Activated naive CD8-positive, alpha-beta T cell treated with anti-CD3 and anti-CD28 coated beads for 36 hours (primary cell): ENCODE measurements around the gene ID1. TPM values are rescaled to one million over a fixed set of nuclear protein-coding genes. Genes with fewer than 3 reads are reported as not detected.
A peak's percentile ranks its signal among the peaks of the same experiment; 100 is the strongest.
"Not testable (repeated sequence)": the region's sequence is repeated elsewhere in the genome, so short reads cannot be mapped to it uniquely, and the experiment has no call there.

Experiments
- DNase-seq: peaks from one replicate; pipeline ENCODE4 v3.0.0; 2021
- H3K27ac Mint-ChIP-seq: one replicate; pipeline ENCODE4 v1.8.0; 2022; ENCODE audit warnings: mild to moderate bottlenecking, moderate library complexity, mixed read lengths
- H3K27me3 Mint-ChIP-seq: one replicate; pipeline ENCODE4 v1.8.0; 2022; ENCODE audit warnings: mild to moderate bottlenecking, mixed read lengths
- H3K36me3 Mint-ChIP-seq: one replicate; pipeline ENCODE4 v1.8.0; 2021; ENCODE audit warnings: mild to moderate bottlenecking, mixed read lengths
- H3K4me1 Mint-ChIP-seq: one replicate; pipeline ENCODE4 v1.8.0; 2021; ENCODE audit warnings: mixed read lengths
- H3K4me3 Mint-ChIP-seq: one replicate; pipeline ENCODE4 v1.8.0; 2022; ENCODE audit warnings: mild to moderate bottlenecking, moderate library complexity, mixed read lengths
- H3K9me3 Mint-ChIP-seq: one replicate; pipeline ENCODE4 v1.8.0; 2022; ENCODE audit warnings: mixed read lengths
- total RNA-seq, 2 experiments: library from RNA; stranded (reverse); gene quantifications; one replicate each; pipeline ENCODE4 v1.2.3, GENCODE V29; 2021

ID1 gene
- total RNA-seq, 2 experiments from 2014 or later, result 0.36 to 0.37 TPM

- Mint-ChIP-seq H3K9me3 (no peaks in the 10 kb centered on the region), H3K4me1 (peaks cover 27% of the 10 kb centered on the region), H3K27ac (no peak overlapping the region), H3K27me3 (peaks cover 84% of the 10 kb centered on the region), H3K36me3 (no peaks in the 10 kb centered on the region), H3K4me3 (peak overlapping the region; percentile 86)
- DNase-seq, result no peak
Measured at GRCh38 chr20:31604567-31605030, 490 bp upstream of the ID1 start.

GRCh38 chr20:31605902-31606803, 1.1 kb downstream of the ID1 start:
- Mint-ChIP-seq H3K27ac (no peak overlapping the region), H3K9me3 (no peaks in the 10 kb centered on the region), H3K36me3 (no peaks in the 10 kb centered on the region), H3K27me3 (peaks cover 86% of the 10 kb centered on the region), H3K4me1 (peaks cover 27% of the 10 kb centered on the region), H3K4me3 (peak overlapping the region; percentile 86)
- no peak for DNase-seq

GRCh38 chr20:31606804-31607639, 1.9 kb downstream of the ID1 start:
- no peak for DNase-seq
- no peak overlapping the region for H3K4me3 Mint-ChIP-seq
- H3K36me3 Mint-ChIP-seq, result no peaks in the 10 kb centered on the region
- no peaks in the 10 kb centered on the region for H3K9me3 Mint-ChIP-seq
- H3K27ac Mint-ChIP-seq, result no peak overlapping the region
- peaks cover 27% of the 10 kb centered on the region for H3K4me1 Mint-ChIP-seq
- peaks cover 92% of the 10 kb centered on the region for H3K27me3 Mint-ChIP-seq

GRCh38 chr20:31607640-31608250, 2.7 kb downstream of the ID1 start:
- Mint-ChIP-seq H3K9me3 (no peaks in the 10 kb centered on the region), H3K36me3 (no peaks in the 10 kb centered on the region), H3K27ac (no peak overlapping the region), H3K27me3 (peaks cover 85% of the 10 kb centered on the region), H3K4me1 (peaks cover 25% of the 10 kb centered on the region), H3K4me3 (no peak overlapping the region)
- no peak for DNase-seq

- Mint-ChIP-seq H3K4me3 (no peak overlapping the region), H3K4me1 (peaks cover 25% of the 10 kb centered on the region), H3K27ac (no peak overlapping the region), H3K9me3 (no peaks in the 10 kb centered on the region), H3K36me3 (no peaks in the 10 kb centered on the region), H3K27me3 (peaks cover 78% of the 10 kb centered on the region)
- DNase-seq, result no peak
Measured at GRCh38 chr20:31608251-31608945, 3.3 kb downstream of the ID1 start.

GRCh38 chr20:31612271-31612640, 7.2 kb downstream of the ID1 start:
- not testable (repeated sequence) for H3K9me3 Mint-ChIP-seq, H3K36me3 Mint-ChIP-seq, H3K4me1 Mint-ChIP-seq, DNase-seq, H3K4me3 Mint-ChIP-seq, H3K27ac Mint-ChIP-seq
- peaks cover 40% of the 10 kb centered on the region for H3K27me3 Mint-ChIP-seq

GRCh38 chr20:31615416-31615815, 10.3 kb downstream of the ID1 start:
- H3K4me1 Mint-ChIP-seq, result peaks cover 6% of the 10 kb centered on the region
- H3K9me3 Mint-ChIP-seq, result no peaks in the 10 kb centered on the region
- H3K27ac Mint-ChIP-seq, result no peak overlapping the region
- H3K36me3 Mint-ChIP-seq, result no peaks in the 10 kb centered on the region
- peaks cover 12% of the 10 kb centered on the region for H3K27me3 Mint-ChIP-seq
- no peak overlapping the region for H3K4me3 Mint-ChIP-seq
- no peak for DNase-seq

GRCh38 chr20:31617432-31618104, 12.5 kb downstream of the ID1 start:
- Mint-ChIP-seq H3K4me1 (peaks cover 6% of the 10 kb centered on the region), H3K27ac (no peak overlapping the region), H3K27me3 (no peaks in the 10 kb centered on the region), H3K4me3 (no peak overlapping the region), H3K9me3 (no peaks in the 10 kb centered on the region), H3K36me3 (no peaks in the 10 kb centered on the region)
- DNase-seq, result no peak

GRCh38 chr20:31620246-31620645, 15.2 kb downstream of the ID1 start:
- Mint-ChIP-seq H3K4me1 (peaks cover 4% of the 10 kb centered on the region), H3K36me3 (no peaks in the 10 kb centered on the region), H3K4me3 (no peak overlapping the region), H3K27me3 (no peaks in the 10 kb centered on the region), H3K9me3 (no peaks in the 10 kb centered on the region), H3K27ac (no peak overlapping the region)
- DNase-seq, result no peak

GRCh38 chr20:31623123-31623505, 18.0 kb downstream of the ID1 start:
- not testable (repeated sequence) for H3K27me3 Mint-ChIP-seq, H3K4me1 Mint-ChIP-seq, H3K4me3 Mint-ChIP-seq, H3K27ac Mint-ChIP-seq, H3K36me3 Mint-ChIP-seq, DNase-seq, H3K9me3 Mint-ChIP-seq

GRCh38 chr20:31626534-31626933, 21.4 kb downstream of the ID1 start:
- not testable (repeated sequence) for H3K4me3 Mint-ChIP-seq, H3K9me3 Mint-ChIP-seq, H3K27me3 Mint-ChIP-seq, DNase-seq, H3K27ac Mint-ChIP-seq, H3K36me3 Mint-ChIP-seq, H3K4me1 Mint-ChIP-seq

GRCh38 chr20:31628057-31628456, 23.0 kb downstream of the ID1 start:
- H3K4me3 Mint-ChIP-seq, H3K27ac Mint-ChIP-seq, H3K27me3 Mint-ChIP-seq, H3K9me3 Mint-ChIP-seq, H3K4me1 Mint-ChIP-seq, DNase-seq, H3K36me3 Mint-ChIP-seq: not testable (repeated sequence)

- no peaks in the 10 kb centered on the region for H3K36me3 Mint-ChIP-seq
- H3K4me3 Mint-ChIP-seq, result no peak overlapping the region
- no peak for DNase-seq
- H3K4me1 Mint-ChIP-seq, result peaks cover 4% of the 10 kb centered on the region
- no peaks in the 10 kb centered on the region for H3K27me3 Mint-ChIP-seq
- peaks cover 2% of the 10 kb centered on the region for H3K9me3 Mint-ChIP-seq
- no peak overlapping the region for H3K27ac Mint-ChIP-seq
Measured at GRCh38 chr20:31630187-31630790, 25.2 kb downstream of the ID1 start.
